PC-3 (cell line): ENCODE data around the gene MAML2.

ENCODE experiments used
- CTCF ChIP-seq: fragments of 300-600 bp; sonication (generic); conservative IDR thresholded peaks from 2 replicates; pipeline ENCODE4 v1.5.1; 2017; ENCODE audit warnings: antibody characterized with exemption, low read depth, mild to moderate bottlenecking, low read length
- EZH2phosphoT487 ChIP-seq: fragments of 300-600 bp; sonication (generic); IDR thresholded peaks from 2 replicates; pipeline ENCODE4 v1.6.1; 2018; ENCODE audit warnings: mild to moderate bottlenecking, antibody characterized with exemption, low read length, borderline replicate concordance

GRCh38 chr11:96027021-96027420 is 316.0 kb downstream of the MAML2 start:
- TF ChIP-seq CTCF, result no peak
- no peak for TF ChIP-seq EZH2phosphoT487
